Measurements from ENCODE around the gene KYAT1. TPM values are rescaled to one million over a fixed set of nuclear protein-coding genes. Genes with fewer than 3 reads are reported as not detected.

The KYAT1 gene
- total and polyA plus RNA-seq, 2 of the 13 experiments (the other 11 are each of a cell fraction or from before 2014, with no cell fraction given): 9.2 to 46.5 TPM

- no peak for TF ChIP-seq TCF7L2 (IDR thresholded peaks at IDR 0.05; ENCODE audit: low read depth, low read length)
- no peak for TF ChIP-seq ZNF570 (CRISPR knock-in tag; IDR thresholded peaks at IDR 0.05; ENCODE audit: borderline replicate concordance)
- TF ChIP-seq ZNF691 (CRISPR knock-in tag; IDR thresholded peaks at IDR 0.05; ENCODE audit: borderline replicate concordance, low read depth): peak; percentile 67; the same call in 1 of the 2 replicates
- peak; percentile 85; the same call in 1 of the 2 replicates for TF ChIP-seq ZBTB4 (CRISPR knock-in tag; IDR thresholded peaks at IDR 0.05; ENCODE audit: borderline replicate concordance)
- no peak for TF ChIP-seq ZEB1 (IDR thresholded peaks at IDR 0.05; ENCODE audit: insufficient replicate concordance, low read depth)
- peak; percentile 95 for TF ChIP-seq SALL1 (CRISPR knock-in tag; IDR thresholded peaks at IDR 0.05)
- TF ChIP-seq FUBP1 (CRISPR knock-in tag; IDR thresholded peaks at IDR 0.05; ENCODE audit: borderline replicate concordance): 0 out of 2 replicates have a peak, but pooled peaks have one; percentile 32
- peak; percentile 18; the same call in 1 of the 2 replicates for TF ChIP-seq JUN (CRISPR knock-in tag; IDR thresholded peaks at IDR 0.05)
- no peak for TF ChIP-seq PHB2 (IDR thresholded peaks at IDR 0.05; ENCODE audit: partially characterized antibody)
- TF ChIP-seq PHF21A (CRISPR knock-in tag; IDR thresholded peaks at IDR 0.05): peak; percentile 86
- TF ChIP-seq ZNF792 (CRISPR knock-in tag; IDR thresholded peaks at IDR 0.05): peak; percentile 92
- TF ChIP-seq MZF1 (CRISPR knock-in tag; IDR thresholded peaks at IDR 0.05; ENCODE audit: borderline replicate concordance): no peak
- TF ChIP-seq CENPT (CRISPR knock-in tag; IDR thresholded peaks at IDR 0.05; ENCODE audit: low read depth): peak; percentile 76; the same call in 1 of the 2 replicates
- TF ChIP-seq KDM4B (CRISPR knock-in tag; IDR thresholded peaks at IDR 0.05): 0 out of 2 replicates have a peak, but pooled peaks have one; percentile 65
- peak; percentile 92; the same call in 1 of the 2 replicates for TF ChIP-seq BRF2 (CRISPR knock-in tag; IDR thresholded peaks at IDR 0.05)
- TF ChIP-seq ELF3 (CRISPR knock-in tag; IDR thresholded peaks at IDR 0.05): peak; percentile 83
- peak; percentile 84; the same call in 1 of the 2 replicates for TF ChIP-seq SNAPC5 (CRISPR knock-in tag; IDR thresholded peaks at IDR 0.05; ENCODE audit: borderline replicate concordance)
- TF ChIP-seq JARID2 (CRISPR knock-in tag; IDR thresholded peaks at IDR 0.05; ENCODE audit: insufficient replicate concordance): no peak
- no peak for TF ChIP-seq ZNF335 (CRISPR knock-in tag; IDR thresholded peaks at IDR 0.05)
- TF ChIP-seq ZNF644 (CRISPR knock-in tag; IDR thresholded peaks at IDR 0.05; ENCODE audit: low read depth): no peak
These were observed 94.8 kb downstream of the KYAT1 start, which contains the start of gene TBC1D13 (continued) for GRCh38 chr9:128786681-128787601.
